Measurements from ENCODE around the gene URM1.
A peak's percentile ranks its signal among the peaks of the same experiment; 100 is the strongest.

URM1 gene

DNA sequence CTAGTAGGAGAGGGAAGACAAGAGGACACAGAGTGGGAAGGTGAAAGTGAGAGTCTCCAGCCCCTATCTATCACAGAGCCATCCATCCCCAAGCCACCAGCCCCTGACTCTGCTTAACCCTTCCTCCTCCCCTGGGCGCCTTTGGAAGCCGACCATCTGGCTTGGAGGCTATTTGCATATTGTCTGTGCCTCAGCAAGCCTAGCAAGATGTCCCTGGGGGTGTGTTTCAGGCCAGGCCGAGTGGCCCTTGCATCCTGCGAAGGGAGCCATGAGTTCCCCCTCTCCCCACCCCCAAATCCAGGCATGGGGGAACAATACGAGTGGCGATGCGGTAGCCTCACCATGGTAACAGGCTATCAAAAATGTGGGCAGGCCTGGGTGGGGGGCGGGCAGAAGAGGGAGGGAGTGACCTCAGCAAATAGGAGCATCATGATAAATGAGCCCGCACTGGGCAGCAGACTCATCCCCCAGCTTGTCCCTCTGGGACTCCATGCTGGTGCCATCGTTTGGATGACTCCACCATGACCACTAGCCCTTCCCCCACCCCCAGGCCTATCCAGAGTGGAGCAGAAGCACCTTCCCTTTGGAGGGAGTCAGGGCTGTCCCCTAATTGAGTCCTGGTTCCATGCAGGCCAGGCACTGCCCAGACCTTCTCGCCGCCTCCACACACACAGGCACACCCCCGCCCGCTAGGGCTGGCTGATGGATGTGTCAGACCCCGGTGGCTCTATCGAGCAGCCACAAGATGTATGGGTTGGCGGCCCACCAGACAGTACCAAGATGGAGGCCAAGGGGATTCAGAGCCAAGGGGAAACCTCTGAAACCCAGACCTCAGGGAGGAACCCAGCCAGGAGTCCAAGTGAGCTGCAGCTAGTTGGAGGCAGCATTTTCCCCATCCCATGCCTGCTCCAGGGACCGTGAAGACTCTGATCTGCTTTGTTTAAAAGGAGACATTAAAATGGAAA is 14.6 kb downstream of the URM1 start:
- DNase-seq (ENCODE audit: low read depth), result no peak

DNA sequence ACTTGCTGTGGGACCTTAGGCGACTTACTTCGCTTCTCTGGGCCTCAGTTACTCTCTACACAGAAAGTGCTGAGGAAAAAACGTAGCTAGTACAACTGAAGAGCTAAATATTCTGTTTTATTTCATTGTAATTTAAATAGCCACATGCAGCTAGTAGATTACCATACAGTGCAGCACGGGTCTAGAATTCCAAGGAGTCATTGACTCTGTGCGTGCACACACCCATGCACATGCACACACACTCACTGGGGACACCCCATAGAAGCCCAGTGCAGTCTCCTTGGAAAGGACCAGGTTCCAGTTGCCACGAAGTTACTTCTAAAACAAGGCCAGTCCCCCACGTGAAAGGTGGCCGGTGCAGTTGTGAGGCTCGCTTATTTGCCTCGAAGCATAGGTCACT is 17.0 kb downstream of the URM1 start:
- DNase-seq (ENCODE audit: low read depth), result no peak

DNA sequence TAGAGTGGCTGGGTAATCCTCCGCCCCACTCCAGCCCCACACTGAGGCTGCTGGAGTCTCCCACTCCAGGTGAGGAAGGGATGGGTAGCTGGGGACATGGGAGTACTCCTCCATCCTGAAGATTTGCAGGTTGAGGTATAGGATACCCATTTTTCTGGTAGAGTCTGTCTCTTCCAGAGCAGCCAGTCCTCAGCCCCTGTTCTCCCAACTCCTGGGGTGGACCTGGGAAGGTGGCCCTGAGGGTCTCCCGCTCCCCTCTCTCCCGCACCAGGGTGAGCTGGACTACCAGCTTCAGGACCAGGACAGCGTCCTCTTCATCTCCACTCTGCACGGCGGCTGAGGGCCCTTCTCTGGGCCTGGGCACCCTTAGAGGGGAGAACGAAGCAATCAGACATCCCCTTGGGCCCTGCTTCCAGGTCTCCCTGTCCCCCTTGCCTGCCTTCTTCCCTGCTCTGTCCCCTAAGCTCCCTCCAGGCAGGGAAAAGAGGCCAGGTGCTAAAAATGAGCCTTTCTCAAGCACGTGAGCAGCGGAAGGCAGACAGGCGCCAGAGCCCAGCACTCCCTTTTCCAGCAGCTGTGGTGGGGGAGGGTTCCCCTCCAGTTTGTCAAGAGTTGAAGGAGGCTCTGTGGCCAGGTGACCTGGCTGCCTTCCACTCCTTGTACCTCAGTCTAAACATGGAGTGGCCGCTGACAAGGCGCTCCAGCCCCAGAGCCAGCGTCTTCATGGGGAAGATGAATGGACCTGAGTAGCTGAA is 18.4 kb downstream of the URM1 start:
- DNase-seq (ENCODE audit: low read depth), result no peak

DNA sequence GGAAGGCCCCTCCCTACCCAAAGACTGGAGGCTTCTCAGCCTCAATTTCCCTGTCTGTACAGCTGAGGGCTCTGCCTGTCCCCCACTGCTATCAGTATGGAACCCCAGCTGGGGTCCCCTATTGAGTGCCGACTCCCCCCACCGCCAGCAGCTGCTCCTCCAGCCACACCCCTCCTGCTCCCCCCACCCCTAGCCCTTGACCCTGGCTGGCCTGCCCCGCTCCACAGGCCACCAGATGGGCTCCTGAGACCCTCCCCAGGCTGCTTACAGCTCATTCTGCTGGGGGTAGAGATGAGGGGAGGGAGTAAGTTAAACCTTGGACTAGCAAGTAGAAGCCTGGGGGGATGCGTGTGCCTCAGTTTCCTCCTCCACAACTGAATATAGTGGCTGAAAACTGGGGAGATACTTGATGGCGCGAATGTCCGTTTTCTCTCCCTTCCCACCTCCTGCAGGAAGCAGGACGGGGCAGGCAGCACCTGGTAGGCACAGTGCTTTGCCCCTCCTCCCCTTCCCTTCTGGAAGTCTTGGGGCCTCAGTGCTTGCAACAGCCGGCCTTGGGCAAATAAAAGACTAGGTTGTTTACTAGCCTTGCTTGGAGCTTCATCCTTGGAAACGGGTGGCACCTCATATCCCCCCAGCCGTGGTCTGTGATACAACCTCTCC is 19.1 kb downstream of the URM1 start:
- DNase-seq (ENCODE audit: low read depth), result no peak

DNA sequence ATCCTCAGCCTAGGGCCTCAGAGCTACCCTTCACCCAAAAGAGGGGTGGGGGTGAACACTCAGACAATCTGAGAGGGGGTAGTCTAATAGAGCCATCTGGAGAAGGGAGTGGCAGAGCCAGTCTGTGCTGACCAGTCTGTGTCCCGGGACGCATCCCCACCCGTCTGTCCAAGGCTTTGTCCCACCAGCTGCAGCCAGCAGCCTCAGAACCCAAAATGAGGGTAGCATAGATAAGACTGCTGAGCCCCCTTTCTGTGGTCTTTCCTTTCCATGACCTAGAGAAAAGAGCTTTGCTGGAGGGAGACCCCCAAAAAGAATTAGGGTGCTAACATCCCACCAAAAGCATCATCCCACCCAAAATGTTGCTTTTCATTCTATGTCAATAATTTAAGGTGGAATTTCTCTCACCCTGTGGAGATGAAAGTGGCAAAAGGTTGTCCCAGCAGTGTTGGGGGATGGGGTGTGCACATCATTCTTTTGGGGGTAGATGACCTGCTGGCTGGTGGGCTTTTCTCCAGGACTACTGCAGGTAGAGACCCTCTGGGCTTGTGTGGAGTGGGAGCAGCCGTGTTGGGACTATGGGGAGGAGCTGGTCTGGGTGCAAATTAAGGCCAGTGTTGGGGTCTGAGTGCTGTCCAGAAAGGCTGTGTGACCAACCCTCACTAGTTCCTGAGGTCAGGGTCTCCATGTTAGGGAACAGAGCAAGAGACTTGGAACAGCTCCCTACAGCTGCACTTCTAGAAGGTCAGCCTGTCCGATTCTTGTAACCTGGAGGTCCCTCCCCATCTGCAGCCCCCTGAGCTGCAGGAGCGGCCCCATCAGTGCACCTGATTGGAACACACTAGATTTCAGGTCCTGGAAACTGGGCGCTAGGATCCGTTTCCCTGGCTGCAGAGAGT is 19.9 kb downstream of the URM1 start:
- DNase-seq (ENCODE audit: low read depth), result no peak

DNA sequence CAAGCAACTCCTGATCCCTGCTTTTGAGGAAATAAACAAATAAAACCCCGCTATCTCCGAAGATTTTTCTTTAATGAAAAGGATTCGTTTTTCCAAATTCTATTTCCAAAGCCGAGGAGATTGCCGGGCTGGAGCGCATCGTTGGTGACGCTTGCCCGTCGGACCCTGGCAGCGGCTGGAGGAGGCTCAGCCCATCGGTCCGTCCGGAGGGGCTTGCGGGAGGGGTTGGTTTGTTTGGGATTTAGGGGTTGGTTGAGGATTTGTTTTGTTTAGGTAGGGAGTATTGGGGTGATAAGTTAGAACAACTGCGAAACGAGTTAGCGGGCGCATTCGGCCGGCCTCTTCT is 20.8 kb downstream of the URM1 start:
- DNase-seq (ENCODE audit: low read depth), result no peak

DNA sequence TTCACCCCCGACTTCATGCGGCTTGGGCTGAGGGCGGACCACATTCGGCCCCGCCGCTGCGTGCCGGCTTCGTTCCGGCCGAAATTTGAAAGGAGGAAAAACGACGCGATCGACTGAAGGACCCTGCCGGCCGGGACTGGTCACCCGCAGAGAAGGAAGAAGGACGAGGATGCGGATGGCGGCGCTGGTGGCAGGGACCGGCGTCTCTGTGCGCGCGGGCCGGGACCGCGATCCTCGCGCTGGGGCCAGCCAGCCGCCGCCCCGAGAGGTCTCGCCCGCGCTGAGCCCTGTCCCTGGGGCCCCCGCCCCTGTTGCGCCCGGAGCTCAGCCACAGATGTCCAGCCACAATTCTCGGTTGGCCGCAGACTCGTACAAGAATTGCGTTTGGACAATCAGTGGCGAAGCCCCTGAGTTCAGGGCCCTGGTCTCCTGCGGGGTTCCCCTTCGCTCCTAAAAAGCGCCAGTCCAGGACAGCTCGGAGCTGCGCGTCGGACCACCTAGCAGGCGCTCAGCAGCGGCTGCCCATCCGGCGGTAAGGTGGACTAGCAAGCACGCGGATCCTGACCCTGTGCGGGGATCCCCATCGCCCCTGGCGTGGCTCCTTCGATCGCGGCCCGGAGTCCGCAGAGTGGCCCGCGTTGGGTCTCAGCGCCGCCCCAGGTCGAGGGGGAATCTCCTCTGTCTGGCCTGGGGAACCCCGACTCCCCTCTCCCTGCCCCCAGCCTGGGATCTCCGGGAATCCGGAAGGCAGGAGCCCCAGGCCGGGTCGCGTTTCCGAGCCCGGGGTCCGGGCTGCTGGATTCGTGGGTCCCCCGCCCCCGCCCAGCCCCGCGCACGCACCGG is 21.3 kb downstream of the URM1 start:
- no peak for DNase-seq (ENCODE audit: low read depth)

DNA sequence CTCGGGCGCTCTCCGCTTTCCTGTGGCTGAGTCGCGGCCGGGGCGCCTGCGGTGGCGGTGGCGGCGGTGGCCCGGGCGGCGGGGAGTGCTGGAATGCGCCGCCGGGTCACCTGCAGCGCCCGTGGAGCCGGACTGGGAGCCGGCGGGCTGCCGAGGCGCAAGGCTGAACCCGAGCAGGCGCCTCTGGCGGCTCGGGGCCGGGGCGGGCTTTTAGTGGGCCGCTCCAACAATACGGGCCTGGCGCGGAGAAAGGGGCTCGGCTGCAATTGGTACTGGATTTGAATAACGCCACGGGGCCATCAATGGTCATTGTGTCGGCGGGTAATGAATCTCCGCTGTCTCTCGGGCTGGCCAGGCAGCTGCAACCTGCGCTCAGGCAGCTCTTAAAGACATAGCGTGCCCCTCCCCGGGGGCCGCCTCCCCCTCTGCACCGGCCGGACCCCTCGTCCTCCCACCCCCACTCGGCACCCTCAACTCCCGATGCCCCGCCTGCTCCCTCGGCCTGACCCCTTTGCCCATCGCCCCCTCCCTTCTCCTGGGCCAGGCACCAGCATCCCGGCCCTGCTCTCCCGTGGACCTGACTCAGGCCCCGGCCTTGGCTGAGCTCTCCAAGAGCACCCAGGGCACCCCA is 22.1 kb downstream of the URM1 start:
- no peak for DNase-seq (ENCODE audit: low read depth)

DNA sequence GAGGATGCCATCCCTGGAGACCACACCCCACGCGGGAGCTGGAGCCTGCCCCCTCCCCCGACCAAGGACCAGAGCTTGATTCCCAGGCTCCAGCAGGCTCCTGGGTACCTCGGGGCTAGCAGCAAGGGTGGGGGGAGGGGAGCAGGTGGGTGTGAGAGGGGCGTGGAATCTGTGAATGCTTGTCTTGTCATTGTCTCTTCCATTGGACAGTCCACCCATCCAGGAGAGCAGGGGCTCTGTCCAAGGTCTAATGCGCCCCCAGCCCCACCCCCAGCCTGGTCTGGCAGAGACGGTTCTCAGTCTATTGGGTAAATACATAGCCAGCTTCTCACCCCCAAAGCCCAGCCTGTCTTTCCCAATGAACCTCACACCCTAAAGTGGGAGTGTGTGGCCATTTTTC is 22.8 kb downstream of the URM1 start:
- no peak for DNase-seq (ENCODE audit: low read depth)

DNA sequence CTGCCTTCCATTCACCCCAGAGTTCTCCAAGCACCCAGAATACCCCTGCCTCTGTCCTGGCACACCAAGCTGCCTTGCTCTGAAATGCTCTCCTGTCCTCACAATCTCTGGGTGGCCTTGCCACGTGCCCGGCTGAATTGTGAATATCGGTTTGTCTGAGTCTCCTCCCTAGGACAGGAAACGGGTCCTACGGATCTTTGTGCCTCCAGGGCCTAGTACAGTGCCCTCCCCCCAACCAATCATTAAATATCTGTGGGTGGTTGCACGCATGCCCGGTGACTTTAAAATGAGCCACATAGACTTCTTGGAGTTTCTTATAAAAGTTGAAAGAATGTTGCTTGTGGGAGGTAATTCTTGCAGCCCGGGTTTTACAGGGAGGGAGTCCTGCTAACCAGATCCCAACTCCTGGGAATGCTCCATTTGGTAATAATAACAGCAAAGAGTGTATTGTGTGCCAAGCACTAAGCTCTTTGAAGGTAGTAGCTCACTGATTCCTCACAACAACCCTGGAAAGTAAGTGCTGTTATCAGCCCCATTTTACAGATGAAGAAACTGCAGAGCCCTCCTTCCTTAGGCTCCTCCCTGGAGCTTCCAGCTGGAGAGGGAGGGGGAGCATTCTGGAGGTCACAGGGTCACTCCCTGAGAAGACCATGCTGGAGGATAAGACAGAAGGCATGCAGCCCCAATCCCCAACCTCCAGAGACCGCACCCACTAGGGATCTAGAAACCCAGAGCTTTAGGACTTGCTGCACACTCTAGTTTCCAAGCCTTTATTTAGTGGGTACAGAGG is 23.4 kb downstream of the URM1 start:
- DNase-seq (ENCODE audit: low read depth), result no peak

DNA sequence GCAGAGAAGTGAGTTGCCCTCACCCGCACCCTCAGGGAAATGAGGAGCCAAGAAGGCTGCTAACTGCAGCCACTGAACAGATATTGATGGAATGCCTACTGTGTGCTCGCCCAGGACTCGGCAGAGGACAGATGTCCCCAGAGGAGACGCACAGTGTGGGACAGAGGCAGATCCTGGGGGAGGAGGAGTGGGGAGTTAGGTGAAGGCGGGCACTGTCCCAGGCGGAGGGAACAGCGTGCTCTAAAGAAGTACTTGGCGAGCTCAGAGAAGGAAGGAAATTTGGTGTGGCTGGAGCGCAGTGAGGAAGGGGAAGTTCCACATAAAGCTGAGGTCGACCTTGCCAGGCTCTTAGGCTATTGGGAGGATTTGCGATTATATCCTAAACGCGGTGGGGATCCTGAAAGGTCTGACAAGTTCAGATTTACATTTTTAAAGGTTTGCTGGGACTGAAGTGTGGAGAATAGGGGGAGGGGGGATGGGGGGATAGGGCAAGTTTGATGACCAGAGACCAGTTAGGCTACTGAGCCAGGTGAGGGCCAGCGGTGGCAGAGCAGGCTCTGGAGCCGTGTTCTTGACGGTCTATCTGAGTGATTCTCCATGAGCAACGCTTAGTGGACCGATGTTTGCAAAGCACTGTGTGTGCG is 25.9 kb downstream of the URM1 start:
- no peak for DNase-seq (ENCODE audit: low read depth)

DNA sequence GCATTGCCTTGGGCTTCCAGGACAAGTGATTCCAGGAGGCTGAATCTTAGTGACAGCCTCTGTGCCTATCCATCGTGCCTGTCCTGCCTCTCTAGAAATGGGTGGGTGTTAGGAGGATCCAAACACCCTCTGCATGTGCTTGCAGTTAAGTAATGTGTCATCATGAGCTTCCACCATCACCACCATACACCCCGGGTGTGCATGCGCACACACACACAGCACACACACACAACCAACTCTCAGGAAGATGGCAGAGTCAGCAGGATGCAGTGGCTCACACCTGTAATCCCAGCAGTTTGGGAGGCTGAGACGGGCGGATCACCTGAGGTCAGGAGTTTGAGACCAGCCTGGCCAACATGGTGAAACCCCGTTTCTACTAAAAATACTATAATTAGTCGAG is 26.7 kb downstream of the URM1 start:
- DNase-seq (ENCODE audit: low read depth), result no peak

DNA sequence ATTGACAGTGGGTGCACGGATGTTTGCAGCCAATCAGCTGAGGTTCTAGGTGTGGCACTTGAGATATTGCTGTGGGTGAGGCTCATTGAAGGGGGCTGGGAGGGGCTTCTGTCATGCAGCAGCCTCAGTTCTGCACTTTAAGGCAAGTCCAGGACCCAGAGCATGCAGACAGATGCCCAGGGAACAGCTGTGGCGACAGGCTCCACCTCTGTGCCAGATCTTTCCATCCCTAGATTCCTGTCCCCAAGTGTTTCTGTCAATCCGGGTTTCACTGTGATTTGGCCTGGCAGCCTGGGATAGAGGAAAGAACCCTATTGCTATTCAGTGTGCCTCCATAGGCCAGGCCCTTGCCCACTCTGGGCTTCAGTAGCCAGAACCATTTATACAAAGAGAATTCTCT is 28.7 kb downstream of the URM1 start:
- DNase-seq (ENCODE audit: low read depth), result no peak

DNA sequence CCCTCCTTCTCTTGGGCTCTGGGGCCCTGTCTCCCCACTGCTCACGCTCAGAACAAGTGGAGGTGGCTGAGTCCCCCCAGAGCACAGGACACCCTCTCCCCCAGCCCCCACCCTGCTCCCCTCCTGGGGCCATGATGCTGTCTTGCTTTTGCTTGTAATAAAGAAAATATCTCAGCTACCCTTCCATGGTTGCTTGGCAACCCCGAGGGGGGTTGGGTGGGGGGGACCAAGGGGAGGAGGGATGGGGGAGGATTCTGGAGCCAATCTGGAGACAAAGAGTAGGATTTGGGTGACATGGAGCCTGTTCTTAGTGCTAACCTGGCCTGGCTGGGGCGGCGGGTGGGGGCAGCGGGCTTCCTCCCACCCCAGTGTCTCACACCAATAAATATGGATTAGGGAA is 33.4 kb downstream of the URM1 start:
- DNase-seq (ENCODE audit: low read depth), result no peak

DNA sequence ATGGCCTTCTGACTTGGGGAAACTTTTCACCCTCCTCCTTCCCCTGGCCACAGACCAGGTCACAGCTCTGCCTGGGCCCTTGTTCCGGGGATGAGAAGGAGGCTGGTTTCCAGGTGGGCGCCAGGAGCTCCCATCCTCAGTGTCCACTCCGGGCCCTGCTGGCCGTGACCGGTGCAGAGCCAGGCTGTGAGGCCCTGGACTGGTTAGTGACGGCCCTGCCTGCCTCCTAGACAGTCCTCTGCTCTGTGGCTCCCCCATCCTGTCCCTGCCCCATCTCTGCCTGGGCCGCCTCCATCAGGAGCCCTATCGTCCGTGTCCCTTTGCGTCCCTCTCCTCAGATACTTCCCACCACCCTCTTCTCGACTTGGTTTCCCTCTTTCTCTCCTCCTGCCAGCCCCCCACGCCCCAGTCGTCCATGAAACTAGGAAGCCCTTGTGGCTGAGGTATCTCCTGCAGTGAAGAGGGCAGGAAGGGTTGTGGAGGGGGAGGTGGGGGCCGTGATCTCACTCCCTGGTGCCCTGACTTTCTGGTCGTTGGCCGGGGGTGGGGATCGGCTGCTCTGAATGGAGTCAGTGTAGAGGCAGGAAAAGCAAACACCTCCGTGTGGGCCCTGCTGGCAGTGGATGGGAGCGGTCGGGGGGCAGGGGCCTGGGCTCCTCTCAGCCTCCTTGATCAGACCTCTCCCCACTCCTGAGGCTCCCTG is 34.1 kb downstream of the URM1 start:
- DNase-seq (ENCODE audit: low read depth), result no peak

DNA sequence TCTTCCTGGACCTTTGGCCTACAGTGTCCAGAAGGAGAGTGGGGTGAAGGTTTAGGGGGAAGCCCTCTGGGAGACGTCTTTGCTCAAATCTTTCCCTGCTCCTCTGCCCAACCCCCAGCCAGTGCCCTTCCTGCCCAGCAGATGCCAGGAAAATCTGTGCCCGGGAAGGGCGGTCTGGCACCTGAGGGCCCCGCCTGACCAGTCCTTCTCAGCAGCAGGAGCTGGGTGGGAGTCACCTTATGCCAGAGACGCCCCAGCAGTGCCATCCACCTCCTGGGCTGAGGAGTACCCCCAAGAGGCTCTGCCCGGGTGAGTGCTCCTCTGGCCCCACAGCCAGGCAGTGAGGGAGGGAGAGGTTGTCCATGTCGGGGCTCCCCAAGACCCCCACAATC is 34.6 kb downstream of the URM1 start:
- no peak for DNase-seq (ENCODE audit: low read depth)

DNA sequence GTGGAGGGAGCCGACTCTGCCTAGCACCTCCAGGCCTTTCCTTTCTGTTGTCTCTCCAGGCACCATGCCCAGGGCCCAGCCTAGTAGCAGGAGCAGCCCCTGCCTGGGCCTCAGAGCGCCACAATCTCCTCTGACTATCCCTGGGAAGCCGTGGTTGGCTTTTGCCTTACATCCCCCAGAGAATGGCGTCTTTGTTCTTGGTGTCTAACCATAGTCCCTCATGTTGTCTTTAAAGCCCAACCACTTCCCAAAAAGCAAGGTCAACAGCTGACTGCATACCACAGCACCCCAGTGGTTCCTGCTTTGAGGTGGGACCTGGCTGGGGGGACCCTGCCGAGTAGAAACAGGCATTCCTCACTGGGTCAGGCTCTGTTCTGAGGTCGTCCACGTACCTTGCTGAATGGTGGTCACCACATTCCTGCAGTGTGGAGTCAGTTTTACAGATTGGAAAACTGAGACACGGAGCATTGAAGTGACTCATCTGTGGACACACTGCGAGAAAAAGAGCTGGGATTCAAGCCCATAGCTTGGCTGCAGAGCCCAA is 35.7 kb downstream of the URM1 start:
- DNase-seq (ENCODE audit: low read depth), result peak; percentile 47

DNA sequence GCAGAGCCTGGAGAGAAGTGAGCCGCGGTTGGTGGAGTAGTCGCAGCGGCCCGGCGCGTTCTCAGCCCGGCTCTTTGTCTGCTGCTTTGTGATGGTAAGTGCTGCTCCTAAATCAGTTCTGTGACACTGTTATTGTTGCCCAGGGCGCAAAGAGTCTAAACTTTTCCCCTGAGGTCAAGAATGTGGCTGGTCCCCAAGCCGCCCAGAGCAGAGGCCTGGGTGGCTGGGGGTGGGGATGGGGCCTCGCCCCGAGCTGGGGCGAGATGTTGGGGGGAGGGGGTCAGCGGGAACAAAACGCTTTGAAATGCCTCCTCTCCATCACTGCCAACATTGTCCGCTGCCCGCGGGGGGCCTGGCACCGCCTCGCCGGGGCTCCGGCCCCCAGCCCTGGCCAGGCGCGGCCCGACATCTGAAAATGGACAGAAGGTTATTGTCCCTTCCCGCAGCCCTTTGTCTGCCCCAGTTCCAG is 37.8 kb downstream of the URM1 start:
- DNase-seq (ENCODE audit: low read depth), result no peak

All from iris pigment epithelial cell (primary cell).